DND-41 (cell line): Measurements from ENCODE around the gene FRK.

Experiments used
- CTCF ChIP-seq: IDR thresholded peaks from 2 replicates; pipeline ENCODE4 v1.5.1; 2012; ENCODE audit warnings: borderline replicate concordance, low read length, moderate library complexity, mild to moderate bottlenecking; ENCODE audit not compliant: poor library complexity, severe bottlenecking; ENCODE audit errors: extremely low read depth
- EZH2 ChIP-seq: IDR thresholded peaks from 3 replicates; pipeline ENCODE4 v1.6.1; 2012; ENCODE audit warnings: borderline replicate concordance, low read depth, mild to moderate bottlenecking, moderate library complexity, low read length, inconsistent platforms; ENCODE audit not compliant: severe bottlenecking

- TF ChIP-seq EZH2 (no peak), CTCF (no peak)
These were observed 749 bp downstream of the FRK start for GRCh38 chr6:116059713-116060571.
